Uterus (tissue), 4 donors: ENCODE data around the gene EPS8L3. TPM values are rescaled to one million over a fixed set of nuclear protein-coding genes. Genes with fewer than 3 reads are reported as not detected.
"Not testable (repeated sequence)": the region's sequence is repeated elsewhere in the genome, so short reads cannot be mapped to it uniquely, and the experiment has no call there.

Experiments
- DNase-seq, 2 donors: peaks; one replicate each; pipeline ENCODE4 v3.0.0-alpha.2; 2019 to 2020
- H3K27ac ChIP-seq, 2 donors: fragments of 200-600 bp; sonication (generic); 1 replicate in 1 of 2; 2 replicates in 1 of 2; pipeline ENCODE4 v1.5.1; 2016 to 2018
- H3K27me3 ChIP-seq, 2 donors: fragments of 200-600 bp; sonication (generic); one replicate each; pipeline ENCODE4 v1.5.1; 2018 to 2019; ENCODE audit warnings: control low read depth in 1 of 2
- H3K36me3 ChIP-seq, 2 donors: fragments of 200-600 bp; sonication (generic); one replicate each; pipeline ENCODE4 v1.5.1; 2019; ENCODE audit warnings: control low read depth in 1 of 2
- H3K4me1 ChIP-seq, 2 donors: fragments of 200-600 bp; sonication (generic); one replicate each; pipeline ENCODE4 v1.5.1; 2018 to 2019; ENCODE audit warnings: control low read depth in 1 of 2
- H3K4me3 ChIP-seq, 2 donors: fragments of 200-600 bp; sonication (generic); 1 replicate in 1 of 2; 2 replicates in 1 of 2; pipeline ENCODE4 v1.5.1; 2018 to 2019; ENCODE audit warnings: mild to moderate bottlenecking in 1 of 2
- H3K9me3 ChIP-seq, 2 donors: fragments of 200-600 bp; sonication (generic); one replicate each; pipeline ENCODE4 v1.5.1; 2019; ENCODE audit warnings: control low read depth in 1 of 2
- POLR2A ChIP-seq, 2 donors: fragments of 450-650 bp; IDR thresholded peaks; one replicate each; pipeline ENCODE4 v1.6.1; 2016; ENCODE audit warnings: antibody characterized with exemption in 2 of 2, mild to moderate bottlenecking in 1 of 2, moderate library complexity in 1 of 2
- intact Hi-C: fragments of 100-400 bp; cut with DNase I; formaldehyde crosslinking; loops from one replicate; pipeline ENCODE4 v1.15.1; 2023; ENCODE audit warnings: low total_unique reads
- total RNA-seq, 4 donors: library from RNA; depleted of rRNA in 3 of 4; stranded (reverse); fragments of >200 nt in 3 of 4; gene quantifications; one replicate each; pipeline versions ENCODE4 v1.1.0 to v1.2.4, GENCODE V29; 2014 to 2023
- TF ChIP-seq, protein P1 (sequence below), 4 experiments: fragments of 200-600 bp in 2 of 4; fragments of 450-650 bp in 2 of 4; sonication (generic) in 2 of 4; IDR thresholded peaks; one replicate each; pipeline ENCODE4 v1.5.1; 2016 to 2019; ENCODE audit warnings: antibody characterized with exemption in 4 of 4, mild to moderate bottlenecking in 2 of 4, moderate library complexity in 1 of 4
- donor health status: DM: yes; HTN: yes; CAD: no.

The EPS8L3 gene
- total RNA-seq, 4 donors from 2014 or later = 0.26 to 0.29 TPM; not detected in 2

- H3K4me1 ChIP-seq, intact Hi-C loops, H3K36me3 ChIP-seq, H3K27me3 ChIP-seq, H3K9me3 ChIP-seq: not testable (repeated sequence)
- Histone ChIP-seq H3K4me3 (peak within 1 kb of the TSS; percentile 28 to 46), H3K27ac (peak within 1 kb of the TSS; percentile 27 to 78)
- peak in 1 of 2 donors; percentile 60 for DNase-seq
- TF ChIP-seq POLR2A (IDR thresholded peaks at IDR 0.05) = peak in 1 of 2 donors; percentile 35
These were observed 52.0 kb downstream of the EPS8L3 start, which contains the start of gene GSTM5 for GRCh38 chr1:109711593-109712320. Gene GSTM5 (plus strand): TSS chr1:109712251. CDS start chr1:109712313, 62 bp downstream.

- H3K27ac ChIP-seq, H3K4me3 ChIP-seq, H3K9me3 ChIP-seq, H3K27me3 ChIP-seq, H3K36me3 ChIP-seq, H3K4me1 ChIP-seq, DNase-seq, intact Hi-C loops: not testable (repeated sequence)
These were observed 53.9 kb downstream of the EPS8L3 start for GRCh38 chr1:109709822-109710221.

- H3K27ac ChIP-seq, H3K4me3 ChIP-seq, DNase-seq, H3K27me3 ChIP-seq, H3K4me1 ChIP-seq, intact Hi-C loops, H3K36me3 ChIP-seq, H3K9me3 ChIP-seq: not testable (repeated sequence)
These were observed 54.8 kb downstream of the EPS8L3 start for GRCh38 chr1:109708949-109709348.

DNA sequence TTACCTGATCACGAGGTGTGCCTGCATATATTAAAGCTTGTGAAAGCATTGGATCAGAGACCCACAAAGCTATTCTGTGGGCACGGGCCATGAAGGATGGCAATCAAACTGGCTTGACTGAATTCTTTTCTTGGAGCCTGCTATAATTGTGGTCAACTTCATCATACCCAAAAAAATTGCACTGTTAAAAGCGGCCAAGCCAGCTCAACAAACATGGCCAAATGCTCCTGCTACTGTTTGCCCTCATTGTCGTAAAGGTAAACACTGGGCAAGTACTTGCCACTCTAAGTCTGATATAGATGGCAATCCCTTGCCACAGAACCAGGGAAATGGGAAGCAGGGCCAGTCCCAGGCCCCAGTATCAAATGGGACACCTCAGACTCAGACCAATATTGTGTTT is 58.3 kb downstream of the EPS8L3 start:
- Histone ChIP-seq H3K9me3 (no peaks in the 10 kb centered on the region), H3K27me3 (no peaks in the 10 kb centered on the region), H3K4me1 (no peaks in the 10 kb centered on the region), H3K4me3 (no peak overlapping the region), H3K36me3 (no peaks in the 10 kb centered on the region), H3K27ac (no peak overlapping the region)
- TF ChIP-seq, protein P1, sequence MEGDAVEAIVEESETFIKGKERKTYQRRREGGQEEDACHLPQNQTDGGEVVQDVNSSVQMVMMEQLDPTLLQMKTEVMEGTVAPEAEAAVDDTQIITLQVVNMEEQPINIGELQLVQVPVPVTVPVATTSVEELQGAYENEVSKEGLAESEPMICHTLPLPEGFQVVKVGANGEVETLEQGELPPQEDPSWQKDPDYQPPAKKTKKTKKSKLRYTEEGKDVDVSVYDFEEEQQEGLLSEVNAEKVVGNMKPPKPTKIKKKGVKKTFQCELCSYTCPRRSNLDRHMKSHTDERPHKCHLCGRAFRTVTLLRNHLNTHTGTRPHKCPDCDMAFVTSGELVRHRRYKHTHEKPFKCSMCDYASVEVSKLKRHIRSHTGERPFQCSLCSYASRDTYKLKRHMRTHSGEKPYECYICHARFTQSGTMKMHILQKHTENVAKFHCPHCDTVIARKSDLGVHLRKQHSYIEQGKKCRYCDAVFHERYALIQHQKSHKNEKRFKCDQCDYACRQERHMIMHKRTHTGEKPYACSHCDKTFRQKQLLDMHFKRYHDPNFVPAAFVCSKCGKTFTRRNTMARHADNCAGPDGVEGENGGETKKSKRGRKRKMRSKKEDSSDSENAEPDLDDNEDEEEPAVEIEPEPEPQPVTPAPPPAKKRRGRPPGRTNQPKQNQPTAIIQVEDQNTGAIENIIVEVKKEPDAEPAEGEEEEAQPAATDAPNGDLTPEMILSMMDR (IDR thresholded peaks at IDR 0.05) = no peak
- no peak for TF ChIP-seq POLR2A (IDR thresholded peaks at IDR 0.05)
- intact Hi-C loops = no loop called here
- no peak for DNase-seq

DNA sequence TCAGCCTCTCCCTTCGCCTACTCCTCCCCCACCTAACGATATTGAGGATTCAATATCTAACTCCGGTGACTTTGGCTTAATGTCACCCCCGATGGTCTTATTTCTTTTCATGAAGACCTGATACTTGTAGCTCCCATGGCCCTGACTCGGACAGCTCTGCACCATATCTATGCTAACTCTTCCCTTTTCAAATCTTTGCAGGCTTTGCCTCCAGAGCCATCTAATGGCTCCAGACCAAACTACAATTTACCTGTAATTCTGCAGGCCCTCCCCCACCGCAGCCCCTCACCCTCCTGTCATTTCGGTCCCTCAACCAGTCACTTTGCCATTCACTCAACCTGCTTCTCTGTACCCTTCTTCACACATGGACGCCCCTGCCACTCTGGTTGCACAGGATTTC is 59.5 kb downstream of the EPS8L3 start:
- H3K36me3 ChIP-seq = no peaks in the 10 kb centered on the region
- no peak overlapping the region for H3K27ac ChIP-seq
- H3K4me3 ChIP-seq = no peak overlapping the region
- H3K27me3 ChIP-seq = no peaks in the 10 kb centered on the region
- H3K4me1 ChIP-seq = no peaks in the 10 kb centered on the region
- DNase-seq = no peak
- intact Hi-C loops = no loop called here
- no peaks in the 10 kb centered on the region for H3K9me3 ChIP-seq
- TF ChIP-seq, protein P1 (IDR thresholded peaks at IDR 0.05) = no peak
- no peak for TF ChIP-seq POLR2A (IDR thresholded peaks at IDR 0.05)

- H3K4me1 ChIP-seq, H3K36me3 ChIP-seq, intact Hi-C loops, H3K4me3 ChIP-seq, H3K9me3 ChIP-seq, H3K27me3 ChIP-seq, H3K27ac ChIP-seq, DNase-seq: not testable (repeated sequence)
These were observed 60.8 kb downstream of the EPS8L3 start for GRCh38 chr1:109702940-109703339.

Other genes with a start within 250 kb of the EPS8L3 start
- gene GPR61, start 224.1 kb downstream of the EPS8L3 start, total RNA-seq = under 1 TPM in 1 of 4 donors, not detected in 3; 0.41 TPM
- 10 to 100 TPM in 1 of 4 donors, 1 to 10 TPM in 3; 2.3 to 20.0 (median 5.8) TPM for gene GNAI3, start 215.3 kb downstream of the EPS8L3 start, total RNA-seq
- not detected for gene GNAT2, start 144.3 kb downstream of the EPS8L3 start, total RNA-seq
- 10 to 100 TPM; 30.9 to 91.2 (median 73.2) TPM for gene AMPD2, start 144.1 kb downstream of the EPS8L3 start, total RNA-seq
- gene GSTM4, start 107.8 kb downstream of the EPS8L3 start, total RNA-seq = 10 to 100 TPM in 3 of 4 donors, 1 to 10 TPM in 1; 7.6 to 43.5 (median 20.7) TPM
- gene GSTM2, start 95.9 kb downstream of the EPS8L3 start, total RNA-seq = 100 to 1,000 TPM in 1 of 4 donors, 10 to 100 TPM in 3; 32.1 to 154 (median 72.1) TPM
- gene GSTM1, start 76.1 kb downstream of the EPS8L3 start, total RNA-seq = 1 to 10 TPM in 1 of 4 donors, not detected in 3; 9.4 TPM
- gene GSTM5, start 51.7 kb downstream of the EPS8L3 start, total RNA-seq = 10 to 100 TPM in 3 of 4 donors, under 1 TPM in 1; 0.51 to 24.8 (median 22.3) TPM
- 100 to 1,000 TPM in 1 of 4 donors, 10 to 100 TPM in 3; 39.1 to 104 (median 61.0) TPM for gene GSTM3, start 22.9 kb downstream of the EPS8L3 start, total RNA-seq
- gene CSF1, start 146.9 kb upstream of the EPS8L3 start, total RNA-seq = 10 to 100 TPM; 19.8 to 48.2 (median 34.2) TPM
- 100 to 1,000 TPM in 1 of 4 donors, 10 to 100 TPM in 3; 51.2 to 183 (median 70.2) TPM for gene AHCYL1, start 220.8 kb upstream of the EPS8L3 start, total RNA-seq